Esophagus muscularis mucosa (tissue), 4 donors: ENCODE data around the gene PODXL2.

Experiments used
- CTCF ChIP-seq, 3 experiments: fragments of 200-600 bp in 2 of 3; fragments of 450-650 bp in 1 of 3; sonication (generic) in 2 of 3; IDR thresholded peaks; one replicate each; pipeline ENCODE4 v1.5.1; 2017 to 2019; ENCODE audit warnings: antibody characterized with exemption in 3 of 3, mild to moderate bottlenecking in 2 of 3, moderate library complexity in 1 of 3
- EP300 ChIP-seq: sonication (generic); formaldehyde crosslinking; IDR thresholded peaks from one replicate; pipeline ENCODE4 v1.6.1; 2017; ENCODE audit warnings: antibody characterized with exemption
- POLR2A ChIP-seq: fragments of 450-650 bp; IDR thresholded peaks from one replicate; pipeline ENCODE4 v1.6.1; 2017; ENCODE audit warnings: antibody characterized with exemption, moderate library complexity, mild to moderate bottlenecking, low read depth
- POLR2AphosphoS5 ChIP-seq, 2 donors: sonication (generic); formaldehyde crosslinking; IDR thresholded peaks; one replicate each; pipeline ENCODE4 v1.6.1; 2017; ENCODE audit warnings: antibody characterized with exemption in 2 of 2

- no peak for TF ChIP-seq POLR2A
- peak; percentile 84 to 90 (median 85) for TF ChIP-seq CTCF (IDR thresholded peaks at IDR 0.05)
- no peak for TF ChIP-seq EP300
- peak in 1 of 2 donors; percentile 22 for TF ChIP-seq POLR2AphosphoS5 (IDR thresholded peaks at IDR 0.05)
These were observed 23.4 kb downstream of the PODXL2 start for GRCh38 chr3:127652246-127652995.
